NCI-H446 treated with DMSO at 0.1 percent for 48 hours (cell line): Measurements from ENCODE around the gene UBA52.
A peak's percentile ranks its signal among the peaks of the same experiment; 100 is the strongest.
"Not testable (repeated sequence)": the region's sequence is repeated elsewhere in the genome, so short reads cannot be mapped to it uniquely, and the experiment has no call there.

Experiments used
- DNase-seq: peaks from one replicate; lab custom pipeline; 2025; lab: John Stamatoyannopoulos, UW

Gene UBA52

DNA sequence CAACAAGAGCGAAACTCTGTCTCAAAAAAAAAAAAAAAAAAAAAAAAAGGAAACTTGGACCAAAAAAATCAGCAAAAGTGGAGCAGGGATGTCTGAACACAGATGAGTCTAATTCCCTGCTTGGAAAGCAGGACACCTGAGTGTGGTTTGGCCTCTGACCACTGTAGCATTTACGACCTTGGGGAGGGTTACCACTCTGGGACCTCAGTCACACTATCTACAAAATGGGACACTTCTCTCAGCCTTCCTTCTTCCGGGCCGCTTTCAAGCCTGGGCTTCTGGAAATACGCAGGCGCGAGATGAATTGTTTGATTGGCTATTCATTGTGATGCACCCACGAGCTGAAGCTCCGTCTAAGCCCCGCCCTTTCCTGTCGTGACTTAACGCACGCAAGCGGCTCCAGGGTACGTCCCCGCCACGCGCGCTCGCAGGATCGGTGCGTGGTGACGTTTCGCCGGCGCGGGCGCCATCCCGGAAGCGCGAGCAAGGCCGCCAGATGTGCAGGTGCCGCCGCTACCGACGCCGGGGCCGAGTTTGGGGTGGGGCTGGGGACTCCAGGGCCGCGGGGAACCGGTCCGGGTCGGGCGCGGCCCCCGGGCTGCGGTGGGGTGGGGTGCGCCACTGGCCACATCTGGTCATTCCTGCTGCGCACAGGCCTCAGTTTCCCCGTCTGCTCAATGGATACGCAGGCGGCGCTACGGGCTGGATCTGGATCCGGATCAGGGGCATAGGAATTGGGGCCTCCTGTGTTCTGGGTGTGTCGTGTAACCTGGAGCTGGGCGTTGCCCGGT lies 14.1 kb upstream of the UBA52 start, which contains the start of gene KXD1:
Gene KXD1 (plus strand): TSS at position 460 of the 791 bp plus-strand sequence. CDS start 4,187 bp downstream, outside the sequence.
- DNase-seq, result peak; percentile 98

DNA sequence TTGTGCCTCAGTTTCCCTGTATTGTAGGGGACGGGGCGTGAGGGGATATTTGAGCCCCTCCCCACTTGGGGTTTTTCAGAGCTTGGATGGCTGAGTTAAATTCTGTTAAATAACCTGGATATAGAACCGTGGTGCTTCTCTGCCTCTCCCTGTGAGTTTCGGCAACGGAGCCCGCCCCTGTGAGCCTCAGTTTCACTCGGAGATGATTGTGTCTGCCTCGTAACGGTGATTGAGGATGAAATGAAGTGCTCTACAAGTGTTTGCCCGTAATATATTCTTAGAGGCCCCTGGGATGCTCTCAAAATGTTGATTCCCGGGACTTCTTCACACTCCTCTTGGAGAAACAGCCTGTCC lies 13.5 kb upstream of the UBA52 start:
- DNase-seq, result no peak

- DNase-seq, result no peak
These were observed 13.1 kb upstream of the UBA52 start for GRCh38 chr19:18558604-18559003.

GRCh38 chr19:18559685-18560084 lies 12.0 kb upstream of the UBA52 start:
- no peak for DNase-seq

DNA sequence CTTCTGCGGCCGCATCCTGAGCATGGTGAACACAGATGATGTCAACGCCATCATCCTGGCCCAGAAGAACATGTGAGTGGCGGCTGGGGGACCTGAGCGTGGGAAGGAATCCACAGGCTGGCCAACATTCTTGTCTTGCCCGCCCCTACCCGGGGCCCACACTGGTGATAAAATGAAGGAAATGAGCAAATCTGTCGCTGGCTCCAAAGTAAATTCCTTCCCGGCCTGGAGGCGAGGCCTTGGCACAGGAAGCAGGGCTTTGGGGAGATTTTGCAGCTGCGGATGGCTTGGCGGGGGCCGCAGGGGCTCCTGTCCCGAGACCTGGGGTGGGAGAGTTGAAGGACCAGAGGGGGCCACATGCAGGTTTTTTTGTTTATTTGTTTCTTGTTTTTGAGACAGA lies 9.6 kb upstream of the UBA52 start:
- DNase-seq, result no peak

- DNase-seq, result no peak
These were observed 4.7 kb upstream of the UBA52 start for GRCh38 chr19:18566953-18567352.

DNA sequence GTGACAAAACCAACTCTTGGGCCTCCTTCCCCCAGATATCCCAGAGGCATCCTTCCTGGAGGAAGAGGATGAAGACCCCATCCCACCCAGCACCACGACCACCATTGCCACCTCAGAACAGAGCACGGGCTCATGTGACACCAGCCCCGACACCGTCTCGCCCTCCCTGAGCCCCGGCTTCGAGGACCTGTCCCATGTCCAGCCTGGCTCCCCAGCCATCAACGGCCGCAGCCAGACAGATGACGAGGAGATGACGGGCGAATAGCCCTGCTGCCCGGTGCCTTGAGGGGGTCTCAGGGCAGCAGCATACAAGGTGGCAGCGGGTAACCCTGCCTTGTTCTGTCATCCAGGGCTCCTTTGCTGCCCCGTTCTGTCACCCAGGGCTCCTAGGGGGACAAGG lies 3.3 kb upstream of the UBA52 start:
- DNase-seq, result no peak

GRCh38 chr19:18574691-18575291 lies 3.1 kb downstream of the UBA52 start:
- no peak for DNase-seq

DNA sequence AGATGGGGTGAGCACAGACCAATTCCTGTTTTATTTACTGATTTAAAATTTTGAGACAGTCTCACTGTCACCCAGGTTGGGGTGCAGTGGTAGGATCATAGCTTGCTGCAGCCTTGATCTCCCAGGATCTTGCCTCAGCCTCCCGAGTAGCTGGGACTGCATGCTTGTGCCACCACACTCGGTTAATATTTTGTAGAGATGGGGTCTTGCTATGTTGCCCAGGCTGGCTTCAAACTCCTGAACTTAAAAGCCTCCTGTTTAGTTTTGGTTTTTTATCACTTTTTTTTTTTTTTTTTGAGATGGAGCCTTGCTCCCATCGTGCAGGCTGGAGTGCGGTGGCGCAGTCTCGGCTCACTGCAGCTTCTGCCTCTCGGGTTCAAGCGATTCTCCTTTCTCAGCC lies 4.7 kb downstream of the UBA52 start:
- no peak for DNase-seq

DNA sequence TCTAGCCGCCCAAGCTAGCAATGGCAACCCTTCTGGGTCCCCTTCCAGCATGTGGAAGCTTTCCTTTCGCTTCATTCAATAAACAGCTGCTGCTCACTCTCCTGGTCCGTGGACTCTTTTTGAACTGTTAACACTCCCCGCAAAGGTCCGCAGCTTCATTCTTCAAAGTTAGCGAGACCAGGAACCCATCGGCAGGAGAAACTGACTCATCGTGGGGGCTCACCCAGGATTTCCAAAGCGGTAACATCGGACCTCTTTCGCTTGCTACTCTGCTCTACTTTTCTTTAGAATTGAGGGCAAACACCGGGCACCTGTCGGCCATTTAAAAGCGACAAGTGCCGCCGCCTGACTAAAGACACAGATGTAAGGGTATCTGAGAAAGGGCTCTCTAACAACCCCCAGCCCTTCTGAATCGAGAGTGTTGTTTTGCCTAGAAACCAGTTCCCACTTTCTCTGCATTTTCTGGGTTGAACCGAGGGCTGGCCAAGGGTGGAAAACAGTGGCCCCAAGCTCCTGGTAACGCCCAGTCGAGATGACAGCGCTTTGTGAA lies 5.8 kb downstream of the UBA52 start:
- no peak for DNase-seq

DNA sequence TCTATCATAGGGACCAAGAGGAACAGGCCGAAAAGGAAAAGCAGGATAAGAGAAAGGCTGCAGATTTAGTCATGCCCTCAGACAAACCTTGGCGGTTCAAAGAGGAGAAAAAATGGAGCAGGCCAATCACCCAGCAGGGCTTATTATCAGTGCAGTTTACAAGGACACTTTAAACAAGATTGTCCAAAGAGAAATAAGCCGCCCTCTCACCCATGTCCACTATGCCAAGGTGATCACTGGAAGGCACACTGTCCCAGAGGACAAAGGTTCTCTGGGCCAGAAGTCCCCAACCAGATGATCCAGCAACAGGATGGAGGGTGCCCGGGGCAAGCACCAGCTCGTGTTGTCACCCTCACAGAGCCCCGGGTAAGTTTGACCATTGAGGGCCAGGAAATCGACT lies 8.7 kb downstream of the UBA52 start:
- DNase-seq, result no peak

GRCh38 chr19:18586306-18586705 lies 14.6 kb downstream of the UBA52 start:
- no peak for DNase-seq

DNA sequence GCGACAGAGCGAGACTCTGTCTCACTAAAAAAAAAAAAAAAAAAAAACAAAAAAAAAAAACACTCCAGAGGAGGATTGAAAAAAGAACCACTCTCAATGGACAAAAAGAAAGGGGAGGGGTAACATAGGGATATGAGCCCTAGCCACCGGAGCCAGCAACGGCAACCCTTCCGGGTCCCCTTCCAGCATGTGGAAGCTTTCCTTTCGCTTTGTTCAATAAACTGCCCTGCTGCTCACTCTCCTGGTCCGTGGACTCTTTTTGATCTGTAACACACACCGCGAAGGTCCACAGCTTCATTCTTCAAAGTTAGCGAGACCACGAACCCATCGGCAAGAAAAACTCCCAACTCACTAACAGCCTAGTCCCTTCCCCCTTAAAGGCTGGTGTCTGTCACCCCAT lies 15.9 kb downstream of the UBA52 start:
- DNase-seq, result no peak

GRCh38 chr19:18587962-18588610 lies 16.4 kb downstream of the UBA52 start:
- DNase-seq, result no peak

- DNase-seq, result peak; percentile 61
These were observed 17.1 kb downstream of the UBA52 start, which contains the start of gene REX1BD for GRCh38 chr19:18588611-18589379. REX1BD (plus strand) TSS chr19:18588798; CDS start chr19:18588802, 4 bp downstream.

DNA sequence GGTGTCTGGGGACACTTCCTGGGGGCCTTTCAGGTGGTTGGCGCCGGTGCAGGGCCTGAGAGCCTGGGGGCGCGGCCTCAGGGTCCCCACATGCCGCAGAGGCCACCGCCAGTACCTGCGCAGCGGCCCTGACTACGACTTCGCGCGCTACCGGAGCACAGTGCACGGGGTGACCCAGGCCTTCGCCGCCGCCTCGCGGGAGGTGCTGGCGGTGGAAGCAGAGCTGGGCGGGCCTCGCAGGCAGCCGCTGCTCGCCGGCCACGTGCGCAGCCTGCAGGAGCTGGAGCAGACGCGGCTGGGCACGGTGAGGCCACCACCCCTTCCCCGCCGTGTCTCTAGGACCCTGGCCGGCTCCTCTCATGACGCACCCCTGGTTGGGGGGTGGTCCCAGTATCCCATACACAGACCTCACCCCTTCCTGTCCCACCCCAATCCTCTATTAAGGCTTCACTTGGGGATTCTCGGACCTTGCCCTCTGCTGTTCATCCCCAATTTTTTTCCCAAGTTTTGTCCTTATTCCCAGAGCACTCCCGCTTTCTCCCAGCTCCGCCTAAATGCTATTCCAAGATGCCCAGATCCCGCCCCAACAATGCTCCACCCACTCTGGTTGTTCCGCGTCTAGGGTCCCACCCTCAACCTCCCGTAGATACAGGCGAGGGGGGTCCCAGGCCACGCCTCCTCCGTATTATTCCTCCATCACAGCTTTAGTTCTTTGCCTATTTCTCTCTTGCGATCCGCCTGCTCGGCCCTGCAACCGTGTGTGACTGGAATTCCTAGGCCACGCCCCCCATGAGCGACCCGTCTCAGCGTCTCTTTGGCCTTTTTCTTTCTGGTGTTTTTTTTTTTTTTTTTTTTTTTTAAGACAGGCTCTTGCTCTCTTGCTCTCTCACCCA lies 18.0 kb downstream of the UBA52 start:
- peak; percentile 70 for DNase-seq

- peak; percentile 51 for DNase-seq
These were observed 18.9 kb downstream of the UBA52 start for GRCh38 chr19:18590273-18591272.

- DNase-seq, result no peak
These were observed 20.2 kb downstream of the UBA52 start for GRCh38 chr19:18591735-18592385.

DNA sequence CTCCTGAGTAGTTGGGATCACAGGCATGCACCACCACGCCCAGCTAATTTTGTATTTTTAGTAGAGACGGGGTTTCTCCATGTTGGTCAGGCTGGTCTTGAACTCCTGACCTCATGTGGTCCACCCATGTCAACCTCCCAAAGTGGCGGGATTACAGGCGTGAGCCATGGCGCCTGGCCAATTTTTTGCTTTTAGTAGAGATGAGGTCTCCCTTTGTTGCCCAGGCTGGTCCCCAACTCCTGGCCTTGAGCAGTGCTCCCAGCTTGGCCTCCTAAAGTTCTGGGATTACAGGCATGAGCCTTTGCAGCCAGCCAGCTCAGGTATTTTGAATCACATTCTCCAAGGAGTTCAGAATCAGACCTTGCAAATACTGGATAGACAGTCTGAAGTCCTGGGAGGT lies 21.1 kb downstream of the UBA52 start:
- DNase-seq, result not testable (repeated sequence)
